Lung (tissue), 16 donors: Measurements from ENCODE around the gene SLAMF7. TPM values are rescaled to one million over a fixed set of nuclear protein-coding genes. Genes with fewer than 3 reads are reported as not detected.
"Not testable (repeated sequence)": the region's sequence is repeated elsewhere in the genome, so short reads cannot be mapped to it uniquely, and the experiment has no call there.

Source experiments
- ATAC-seq: fragments of 200-7000 bp; cut with Tn5 transposase; one replicate; pipeline ENCODE4 v1.9.1; 2020; ENCODE audit warnings: moderate number of reproducible peaks; ENCODE audit not compliant: insufficient read depth, low FRiP score
- DNase-seq, 3 donors: peaks; one replicate each; pipeline ENCODE4 v3.0.0-alpha.2; 2013 to 2017
- H3K27ac ChIP-seq, 2 donors: one replicate each; pipeline ENCODE4 v1.5.1; 2013; ENCODE audit warnings: mild to moderate bottlenecking in 2 of 2, moderate library complexity in 2 of 2, control low read depth in 1 of 2, inconsistent platforms in 1 of 2, low read depth in 1 of 2, low read length in 1 of 2
- H3K27me3 ChIP-seq, 3 donors: one replicate each; pipeline ENCODE4 v1.5.1; 2013; ENCODE audit warnings: low read length in 2 of 3; ENCODE audit not compliant: control insufficient read depth in 3 of 3, insufficient read depth in 3 of 3
- H3K36me3 ChIP-seq, 4 donors: one replicate each; pipeline ENCODE4 v1.5.1; 2013; ENCODE audit warnings: low read length in 4 of 4, mild to moderate bottlenecking in 1 of 4, moderate library complexity in 1 of 4; ENCODE audit not compliant: control insufficient read depth in 4 of 4, insufficient read depth in 4 of 4
- H3K4me1 ChIP-seq, 5 donors: one replicate each; pipeline ENCODE4 v1.5.1; 2013; ENCODE audit warnings: low read length in 5 of 5, mild to moderate bottlenecking in 2 of 5, moderate library complexity in 1 of 5; ENCODE audit not compliant: control insufficient read depth in 5 of 5, insufficient read depth in 5 of 5
- H3K4me3 ChIP-seq: one replicate; pipeline ENCODE4 v1.5.1; 2013; ENCODE audit warnings: mild to moderate bottlenecking, control low read depth, moderate library complexity
- H3K9ac ChIP-seq, 2 donors: one replicate each; pipeline ENCODE4 v1.5.1; 2013; ENCODE audit warnings: low read length in 2 of 2, control low read depth in 1 of 2; ENCODE audit not compliant: insufficient read depth in 1 of 2
- H3K9me3 ChIP-seq, 4 donors: one replicate each; pipeline ENCODE4 v1.5.1; 2013; ENCODE audit warnings: low read length in 3 of 4, mild to moderate bottlenecking in 1 of 4, moderate library complexity in 1 of 4; ENCODE audit not compliant: control insufficient read depth in 4 of 4, insufficient read depth in 3 of 4
- CTCF ChIP-seq: IDR thresholded peaks from 2 replicates; pipeline ENCODE4 v1.5.1; 2012; ENCODE audit warnings: mild to moderate bottlenecking; ENCODE audit errors: control extremely low read depth, extremely low read depth
- WGBS, 2 donors: extraction: QIAGEN DNeasy Blood & Tissue Kit; methylation state at CpG; one replicate each; pipeline ENCODE4 v1.1.7; 2013; 5-methylcytosine and 5-hydroxymethylcytosine counted together
- long read RNA-seq, 5 donors: transcript quantifications; one replicate each; lab custom pipeline, GENCODE V29; 2026
- polyA plus RNA-seq, 2 donors: library from polyadenylated mRNA; stranded (reverse); fragments of 200-250 nt; gene quantifications; one replicate each; pipeline ENCODE4 v1.2.1, GENCODE V29; 2013
- total RNA-seq, 2 donors: library from RNA; depleted of rRNA in 1 of 2; stranded (reverse); fragments of >200 nt in 1 of 2; gene quantifications; one replicate each; pipeline ENCODE4 v1.2.1, GENCODE V29; 2014 to 2021
- donor health status: control.
- donor health status: control.
- donor health status: Bipolar disorder and iron deficiency.
- donor health status: healthy.
- donor health status: DM: yes; HTN: yes; CAD: no.

SLAMF7 gene
- total RNA-seq (10 to 100 TPM in 1 of 2 donors, 1 to 10 TPM in 1; 8.6 to 11.5 TPM), polyA plus RNA-seq (10 to 100 TPM in 1 of 2 donors, 1 to 10 TPM in 1; 4.6 to 69.4 TPM)
- long read RNA-seq, donor 1 = 0 reads
- long read RNA-seq, donor 2 = 0 reads
- long read RNA-seq, donor 3 = 0 reads
- long read RNA-seq, donor 4 = 0 reads
- long read RNA-seq, donor 5, partial matches to known transcripts = 0 of 3 reads
- long read RNA-seq, donor 5, other reads (novel, unspliced or antisense) = 0 of 3 reads

- DNase-seq = no peak
- TF ChIP-seq CTCF = no peak
- no peaks in the 10 kb centered on the region for H3K36me3 ChIP-seq
- no peaks in the 10 kb centered on the region for H3K27me3 ChIP-seq
- no peak within 1 kb of the TSS for H3K27ac ChIP-seq
- peaks cover 0 to 6% (median 0%) of the 10 kb centered on the region in 4 donors for H3K9me3 ChIP-seq
- no peak within 1 kb of the TSS for H3K9ac ChIP-seq
- WGBS, 2 donors = 55 to 62% methylated on average over 5 of the region's 5 CpGs
- H3K4me1 ChIP-seq = no peaks in the 10 kb centered on the region
- no peak within 1 kb of the TSS for H3K4me3 ChIP-seq
- peak; percentile 69 for ATAC-seq
Measured at GRCh38 chr1:160739098-160739511, at the start of gene SLAMF7. TSS of gene SLAMF7 (plus strand) at chr1:160739247. CDS start at chr1:160739302, 55 bp downstream.

- 76 to 85% methylated on average over 10 of the region's 10 CpGs for WGBS, 2 donors
- H3K9ac ChIP-seq, H3K4me3 ChIP-seq, H3K4me1 ChIP-seq, H3K27me3 ChIP-seq, H3K27ac ChIP-seq, DNase-seq, H3K36me3 ChIP-seq, ATAC-seq, H3K9me3 ChIP-seq: not testable (repeated sequence)
Measured at GRCh38 chr1:160692390-160692789, 46.7 kb upstream of the SLAMF7 start.

GRCh38 chr1:160702100-160702499 lies 36.9 kb upstream of the SLAMF7 start:
- no peak for DNase-seq
- Histone ChIP-seq H3K36me3 (no peaks in the 10 kb centered on the region), H3K4me3 (no peak overlapping the region), H3K9me3 (no peaks in the 10 kb centered on the region), H3K4me1 (no peaks in the 10 kb centered on the region), H3K27ac (no peak overlapping the region), H3K27me3 (no peaks in the 10 kb centered on the region), H3K9ac (no peak overlapping the region)
- no peak for ATAC-seq
- WGBS, 2 donors = 81 to 82% methylated on average over 5 of the region's 5 CpGs
- TF ChIP-seq CTCF = no peak

GRCh38 chr1:160704250-160704649 lies 34.8 kb upstream of the SLAMF7 start:
- Histone ChIP-seq H3K4me3 (no peak overlapping the region), H3K4me1 (peaks cover 0 to 1% (median 0%) of the 10 kb centered on the region in 5 donors), H3K27me3 (no peaks in the 10 kb centered on the region), H3K36me3 (no peaks in the 10 kb centered on the region), H3K9me3 (no peaks in the 10 kb centered on the region), H3K9ac (no peak overlapping the region), H3K27ac (no peak overlapping the region)
- 36 to 56% methylated on average over 4 of the region's 4 CpGs for WGBS, 2 donors
- ATAC-seq (peak; percentile 59), DNase-seq (no peak)
- no peak for TF ChIP-seq CTCF

- H3K9ac ChIP-seq, H3K36me3 ChIP-seq, ATAC-seq, H3K9me3 ChIP-seq, DNase-seq, H3K27me3 ChIP-seq, H3K4me3 ChIP-seq, H3K4me1 ChIP-seq, H3K27ac ChIP-seq: not testable (repeated sequence)
- 42 to 62% methylated on average over 3 of the region's 3 CpGs for WGBS, 2 donors
Measured at GRCh38 chr1:160705212-160705621, 33.8 kb upstream of the SLAMF7 start.
